Common myeloid progenitor, CD34-positive (primary cell): ENCODE data around the gene OPTN.
A peak's percentile ranks its signal among the peaks of the same experiment; 100 is the strongest.
"Not testable (repeated sequence)": the region's sequence is repeated elsewhere in the genome, so short reads cannot be mapped to it uniquely, and the experiment has no call there.

Source experiments
- CTCF ChIA-PET: fragments of 350-600 bp; sonication (Branson Sonifier 250); formaldehyde crosslinking; loops from one replicate; lab custom pipeline; 2021; ENCODE audit warnings: antibody characterized with exemption; lab: Charles Lee
- POLR2A ChIA-PET: fragments of 350-600 bp; sonication (Branson Sonifier 250); formaldehyde crosslinking; loops from one replicate; lab custom pipeline; 2021; ENCODE audit warnings: antibody characterized with exemption; lab: Charles Lee
- DNase-seq, 3 donors: peaks; one replicate each; pipeline versions ENCODE4 v3.0.0 to v3.0.0-alpha.2; 2013
- H3K27ac ChIP-seq, 2 experiments: 1 replicate in 1 of 2; 2 replicates in 1 of 2; pipeline ENCODE4 v1.7.0; 2013; ENCODE audit warnings: inconsistent platforms in 2 of 2, low read length in 2 of 2, mild to moderate bottlenecking in 2 of 2, low read depth in 1 of 2, moderate library complexity in 1 of 2; ENCODE audit not compliant: severe bottlenecking in 2 of 2, insufficient read depth in 1 of 2, poor library complexity in 1 of 2
- H3K27me3 ChIP-seq, 5 experiments: replicated peaks in 2 of 5; 1 replicate in 3 of 5; 2 replicates in 2 of 5; pipeline versions ENCODE4 v1.6.1 to v1.7.0; 2013; ENCODE audit warnings: low read length in 4 of 5, mild to moderate bottlenecking in 2 of 5, moderate library complexity in 2 of 5, inconsistent platforms in 1 of 5; ENCODE audit not compliant: insufficient read depth in 5 of 5, control insufficient read depth in 4 of 5
- H3K36me3 ChIP-seq, 4 experiments: 1 replicate in 2 of 4; 2 replicates in 2 of 4; pipeline versions ENCODE4 v1.6.1 to v1.7.0; 2013; ENCODE audit warnings: low read length in 3 of 4, control low read depth in 1 of 4, mild to moderate bottlenecking in 1 of 4; ENCODE audit not compliant: control insufficient read depth in 4 of 4, insufficient read depth in 4 of 4
- H3K4me1 ChIP-seq, 4 experiments: 1 replicate in 3 of 4; 2 replicates in 1 of 4; pipeline versions ENCODE4 v1.6.1 to v1.7.1; 2013; ENCODE audit warnings: low read length in 3 of 4, mild to moderate bottlenecking in 3 of 4, control low read depth in 1 of 4, inconsistent platforms in 1 of 4, moderate library complexity in 1 of 4; ENCODE audit not compliant: control insufficient read depth in 4 of 4, insufficient read depth in 4 of 4; ENCODE audit errors: control extremely low read depth in 1 of 4
- H3K4me3 ChIP-seq, 7 experiments: 1 replicate in 4 of 7; 2 replicates in 3 of 7; pipeline versions ENCODE4 v1.5.1 to v1.7.0; 2013; ENCODE audit warnings: mild to moderate bottlenecking in 7 of 7, low read length in 6 of 7, moderate library complexity in 6 of 7, inconsistent platforms in 2 of 7, low read depth in 2 of 7, control low read depth in 1 of 7; ENCODE audit not compliant: insufficient read depth in 4 of 7, control insufficient read depth in 1 of 7; ENCODE audit errors: extremely low read depth in 1 of 7
- H3K9me3 ChIP-seq, 5 experiments: 1 replicate in 4 of 5; 2 replicates in 1 of 5; pipeline versions ENCODE4 v1.6.1 to v1.7.1; 2013; ENCODE audit warnings: low read length in 4 of 5, mild to moderate bottlenecking in 2 of 5, inconsistent platforms in 1 of 5, low read depth in 1 of 5, moderate library complexity in 1 of 5; ENCODE audit not compliant: control insufficient read depth in 4 of 5, insufficient read depth in 2 of 5; ENCODE audit errors: control extremely low read depth in 1 of 5
- WGBS: methylation state at CpG from one replicate; pipeline ENCODE4 v1.1.5; 2013; ENCODE audit not compliant: insufficient coverage; 5-methylcytosine and 5-hydroxymethylcytosine counted together

Gene OPTN

GRCh38 chr10:13089345-13089744 lies 10.6 kb upstream of the OPTN start:
- Histone ChIP-seq H3K9me3 (peaks cover 0 to 21% (median 11%) of the 10 kb centered on the region in 5 experiments), H3K36me3 (no peaks in the 10 kb centered on the region), H3K4me3 (no peak overlapping the region), H3K27me3 (no peaks in the 10 kb centered on the region), H3K27ac (no peak overlapping the region), H3K4me1 (no peaks in the 10 kb centered on the region)
- 100% methylated on average over 4 of the region's 4 CpGs for WGBS
- no peak for DNase-seq
- ChIA-PET POLR2A (interaction anchor here (0.6 kb wide), 1 partner anchor 1048 kb away, joined by 3 read pairs; no protein-coding TSS in a partner anchor), CTCF (interaction anchor here (1.9 kb wide), 1 partner anchor 15 kb away, joined by 7 read pairs; no protein-coding TSS in a partner anchor)

GRCh38 chr10:13090289-13090688 lies 9.7 kb upstream of the OPTN start:
- no peak overlapping the region for H3K27ac ChIP-seq
- H3K27me3 ChIP-seq: no peaks in the 10 kb centered on the region
- H3K36me3 ChIP-seq: no peaks in the 10 kb centered on the region
- DNase-seq: no peak
- ChIA-PET CTCF (no interaction called here), POLR2A (no interaction called here)
- no peaks in the 10 kb centered on the region for H3K4me1 ChIP-seq
- WGBS: 100% methylated on average over 1 of the region's 2 CpGs
- no peak overlapping the region for H3K4me3 ChIP-seq
- H3K9me3 ChIP-seq: peaks cover 0 to 12% (median 4%) of the 10 kb centered on the region in 5 experiments

GRCh38 chr10:13091801-13092200 lies 8.2 kb upstream of the OPTN start:
- no peak overlapping the region for H3K4me3 ChIP-seq
- H3K36me3 ChIP-seq: no peaks in the 10 kb centered on the region
- peak in 1 of 3 donors; percentile 32 for DNase-seq
- ChIA-PET POLR2A (no interaction called here), CTCF (no interaction called here)
- no peaks in the 10 kb centered on the region for H3K27me3 ChIP-seq
- WGBS: 100% methylated on average over 3 of the region's 3 CpGs
- H3K4me1 ChIP-seq: no peaks in the 10 kb centered on the region
- H3K27ac ChIP-seq: no peak overlapping the region
- peaks cover 0 to 6% (median 0%) of the 10 kb centered on the region in 5 experiments for H3K9me3 ChIP-seq

- ChIA-PET CTCF (interaction anchor here (2.0 kb wide), 1 partner anchor 18 kb away, joined by 5 read pairs; no protein-coding TSS in a partner anchor), POLR2A (interaction anchor here (0.6 kb wide), 1 partner anchor 27 kb away, joined by 3 read pairs; no protein-coding TSS in a partner anchor)
- H3K27me3 ChIP-seq: no peaks in the 10 kb centered on the region
- no peak overlapping the region for H3K27ac ChIP-seq
- no peaks in the 10 kb centered on the region for H3K36me3 ChIP-seq
- peaks cover 0 to 4% (median 0%) of the 10 kb centered on the region in 5 experiments for H3K9me3 ChIP-seq
- H3K4me3 ChIP-seq: no peak overlapping the region
- DNase-seq: no peak
- no peaks in the 10 kb centered on the region for H3K4me1 ChIP-seq
- WGBS: 100% methylated on average over 4 of the region's 7 CpGs
These were observed 7.5 kb upstream of the OPTN start for GRCh38 chr10:13092291-13093102.

GRCh38 chr10:13094082-13094481 lies 5.9 kb upstream of the OPTN start:
- H3K4me1 ChIP-seq, DNase-seq, H3K4me3 ChIP-seq, H3K27me3 ChIP-seq, H3K9me3 ChIP-seq, H3K36me3 ChIP-seq, H3K27ac ChIP-seq, POLR2A ChIA-PET: not testable (repeated sequence)
- no CpG with 5 or more reads among the region's 4 CpGs for WGBS
- CTCF ChIA-PET: interaction anchor here (0.6 to 2.0 kb wide), 3 partner anchors 20 to 937 kb away, joined by 3 to 5 read pairs (median 3); no protein-coding TSS in a partner anchor

GRCh38 chr10:13095094-13095493 lies 4.9 kb upstream of the OPTN start:
- Histone ChIP-seq H3K9me3 (peaks cover 0 to 4% (median 0%) of the 10 kb centered on the region in 5 experiments), H3K27ac (no peak overlapping the region), H3K4me1 (peaks cover 0 to 11% (median 7%) of the 10 kb centered on the region in 4 experiments), H3K27me3 (no peaks in the 10 kb centered on the region), H3K36me3 (no peaks in the 10 kb centered on the region), H3K4me3 (no peak overlapping the region)
- ChIA-PET POLR2A (no interaction called here), CTCF (no interaction called here)
- 88% methylated on average over 2 of the region's 3 CpGs for WGBS
- no peak for DNase-seq

- Histone ChIP-seq H3K9me3 (peaks cover 0 to 4% (median 0%) of the 10 kb centered on the region in 5 experiments), H3K36me3 (no peaks in the 10 kb centered on the region), H3K27ac (no peak overlapping the region), H3K4me3 (no peak overlapping the region), H3K4me1 (peaks cover 0 to 19% (median 11%) of the 10 kb centered on the region in 4 experiments), H3K27me3 (no peaks in the 10 kb centered on the region)
- no peak for DNase-seq
- no CpG with 5 or more reads among the region's 2 CpGs for WGBS
- POLR2A ChIA-PET: no interaction called here
- CTCF ChIA-PET: no interaction called here
These were observed 4.0 kb upstream of the OPTN start for GRCh38 chr10:13095929-13096328.
